PC-3 (cell line): Measurements from ENCODE around the gene ARHGEF4. TPM values are rescaled to one million over a fixed set of nuclear protein-coding genes. Genes with fewer than 3 reads are reported as not detected.

Experiments used
- ATAC-seq: fragments of 200-7000 bp; cut with Tn5 transposase; 2 replicates; pipeline ENCODE4 v1.9.1; 2020; ENCODE audit warnings: mild to moderate bottlenecking, moderate library complexity
- BruUV-seq: library from RNA; stranded (reverse); fragments of 400-500 nt; replicated peaks from 2 replicates; lab custom pipeline; 2021; lab: Mats Ljungman, UMichigan
- CTCF ChIA-PET: fragments of 300-600 bp; sonication (Branson Sonifier 250); formaldehyde crosslinking; loops from one replicate; lab custom pipeline; 2022; ENCODE audit warnings: antibody characterized with exemption; lab: Charles Lee
- POLR2A ChIA-PET: fragments of 300-600 bp; sonication (Branson Sonifier 250); formaldehyde crosslinking; loops from one replicate; lab custom pipeline; 2022; ENCODE audit warnings: antibody characterized with exemption; ENCODE audit not compliant: unreplicated experiment; lab: Charles Lee
- DNase-seq: peaks from one replicate; pipeline ENCODE4 v3.0.0-alpha.2; 2015
- H2AFZ ChIP-seq: fragments of 300-600 bp; sonication (generic); 2 replicates; pipeline ENCODE4 v1.6.0; 2016; ENCODE audit warnings: antibody characterized with exemption, low read length
- H3F3A ChIP-seq: fragments of 300-600 bp; sonication (generic); one replicate; pipeline ENCODE4 v1.6.0; 2017; ENCODE audit warnings: antibody characterized with exemption, low read length, control low read depth, mild to moderate bottlenecking; ENCODE audit not compliant: unreplicated experiment
- H3K27ac ChIP-seq: fragments of 300-600 bp; sonication (generic); 2 replicates; pipeline ENCODE4 v1.5.1; 2016; ENCODE audit warnings: mild to moderate bottlenecking, low read length
- H3K27me3 ChIP-seq: fragments of 300-600 bp; sonication (generic); 2 replicates; pipeline ENCODE4 v1.6.1; 2016; ENCODE audit warnings: low read length, mixed read lengths
- H3K36me3 ChIP-seq: fragments of 300-600 bp; sonication (generic); 2 replicates; pipeline ENCODE4 v1.6.1; 2016; ENCODE audit warnings: low read depth, mixed run types, low read length, mixed read lengths
- H3K4me1 ChIP-seq: fragments of 300-600 bp; sonication (generic); 2 replicates; pipeline ENCODE4 v1.5.1; 2016; ENCODE audit warnings: low read length; ENCODE audit not compliant: insufficient read depth
- H3K4me2 ChIP-seq: fragments of 300-600 bp; sonication (generic); 2 replicates; pipeline ENCODE4 v1.6.0; 2016; ENCODE audit warnings: low read length
- H3K4me3 ChIP-seq: fragments of 300-600 bp; sonication (generic); 2 replicates; pipeline ENCODE4 v1.5.1; 2016; ENCODE audit warnings: mild to moderate bottlenecking, low read length, mixed read lengths
- H3K79me2 ChIP-seq: fragments of 300-600 bp; sonication (generic); 2 replicates; pipeline ENCODE4 v1.6.1; 2017; ENCODE audit warnings: low read length, mixed read lengths
- H3K9ac ChIP-seq: fragments of 300-600 bp; sonication (generic); 2 replicates; pipeline ENCODE4 v1.6.0; 2016; ENCODE audit warnings: mild to moderate bottlenecking, low read length
- H3K9me2 ChIP-seq: fragments of 300-600 bp; sonication (generic); replicated peaks from 2 replicates; pipeline ENCODE4 v1.6.1; 2016; ENCODE audit warnings: mixed run types, low read length, mixed read lengths
- H3K9me3 ChIP-seq: fragments of 300-600 bp; sonication (generic); 2 replicates; pipeline ENCODE4 v1.6.1; 2016; ENCODE audit warnings: low read length, mixed read lengths
- H4K20me1 ChIP-seq: fragments of 300-600 bp; sonication (generic); 2 replicates; pipeline ENCODE4 v1.6.1; 2016; ENCODE audit warnings: low read length, mixed read lengths
- EZH2 ChIP-seq: fragments of 300-600 bp; sonication (generic); IDR thresholded peaks from one replicate; pipeline ENCODE4 v1.6.1; 2017; ENCODE audit warnings: antibody characterized with exemption, mild to moderate bottlenecking, low read length; ENCODE audit not compliant: unreplicated experiment
- EZH2phosphoT487 ChIP-seq: fragments of 300-600 bp; sonication (generic); IDR thresholded peaks from 2 replicates; pipeline ENCODE4 v1.6.1; 2018; ENCODE audit warnings: mild to moderate bottlenecking, antibody characterized with exemption, low read length, borderline replicate concordance
- intact Hi-C: fragments of 100-400 bp; cut with micrococcal nuclease; formaldehyde crosslinking; loops from 2 replicates; pipeline ENCODE4 v1.9.0; 2023
- total RNA-seq: library from RNA; depleted of rRNA; stranded (reverse); fragments of >200 nt; gene quantifications from 2 replicates; pipeline ENCODE4 v1.2.3, GENCODE V29; 2014
- TF ChIP-seq, protein P1 (sequence below): fragments of 300-600 bp; sonication (generic); conservative IDR thresholded peaks from 2 replicates; pipeline ENCODE4 v1.5.1; 2017; ENCODE audit warnings: antibody characterized with exemption, low read depth, mild to moderate bottlenecking, low read length

Gene ARHGEF4
- total RNA-seq, 1 experiment from 2014 or later, result 21.5 TPM

DNA sequence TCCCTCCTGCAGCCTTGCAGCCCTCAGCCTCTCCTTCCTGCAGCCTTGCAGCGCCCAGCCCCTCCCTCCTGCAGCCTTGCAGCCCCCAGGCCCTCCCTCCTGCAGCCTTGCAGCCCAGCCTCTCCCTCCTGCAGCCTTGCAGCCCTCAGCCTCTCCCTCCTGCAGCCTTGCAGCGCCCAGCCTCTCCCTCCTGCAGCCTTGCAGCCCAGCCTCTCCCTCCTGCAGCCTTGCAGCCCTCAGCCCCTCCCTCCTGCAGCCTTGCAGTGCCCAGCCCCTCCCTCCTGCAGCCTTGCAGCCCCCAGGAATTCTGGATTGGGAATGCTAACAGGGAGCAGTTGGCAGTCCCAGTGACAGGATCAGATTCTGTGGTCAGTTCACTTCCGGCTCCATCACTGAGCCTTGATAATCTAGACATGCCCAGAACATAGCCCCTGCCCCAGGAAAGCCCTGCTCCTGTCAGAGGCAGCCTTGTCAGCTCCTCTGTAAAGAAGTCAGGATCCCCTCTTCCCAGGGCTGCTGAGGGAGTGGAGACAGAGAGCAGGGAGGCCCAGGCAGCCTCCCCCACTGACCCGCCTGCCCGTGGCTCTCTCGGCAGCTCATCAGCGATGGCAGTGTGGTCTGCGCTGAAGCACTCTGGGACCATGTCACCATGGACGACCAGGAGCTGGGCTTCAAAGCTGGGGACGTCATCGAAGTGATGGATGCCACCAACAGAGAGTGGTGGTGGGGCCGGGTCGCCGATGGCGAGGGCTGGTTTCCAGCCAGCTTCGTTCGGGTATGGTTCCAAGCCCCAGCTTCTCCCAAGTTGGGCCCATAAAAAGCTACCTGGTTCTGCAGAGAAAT lies 201.8 kb downstream of the ARHGEF4 start:
- Histone ChIP-seq H2AFZ (no peak overlapping the region), H3K36me3 (no peaks in the 10 kb centered on the region), H3K9me2 (no peaks in the 10 kb centered on the region), H3F3A (no peaks in the 10 kb centered on the region), H3K9me3 (no peaks in the 10 kb centered on the region), H3K4me1 (no peaks in the 10 kb centered on the region), H3K79me2 (no peaks in the 10 kb centered on the region), H4K20me1 (no peaks in the 10 kb centered on the region), H3K4me3 (no peak overlapping the region), H3K9ac (no peak overlapping the region), H3K27ac (no peak overlapping the region), H3K4me2 (no peak overlapping the region), H3K27me3 (no peaks in the 10 kb centered on the region)
- BruUV-seq, result no TSS peak
- POLR2A ChIA-PET, result interaction anchor here (0.6 kb wide), 1 partner anchor 9 kb away, joined by 3 read pairs; no protein-coding TSS in a partner anchor
- DNase-seq, result no peak
- TF ChIP-seq EZH2phosphoT487, result no peak
- TF ChIP-seq, protein P1, sequence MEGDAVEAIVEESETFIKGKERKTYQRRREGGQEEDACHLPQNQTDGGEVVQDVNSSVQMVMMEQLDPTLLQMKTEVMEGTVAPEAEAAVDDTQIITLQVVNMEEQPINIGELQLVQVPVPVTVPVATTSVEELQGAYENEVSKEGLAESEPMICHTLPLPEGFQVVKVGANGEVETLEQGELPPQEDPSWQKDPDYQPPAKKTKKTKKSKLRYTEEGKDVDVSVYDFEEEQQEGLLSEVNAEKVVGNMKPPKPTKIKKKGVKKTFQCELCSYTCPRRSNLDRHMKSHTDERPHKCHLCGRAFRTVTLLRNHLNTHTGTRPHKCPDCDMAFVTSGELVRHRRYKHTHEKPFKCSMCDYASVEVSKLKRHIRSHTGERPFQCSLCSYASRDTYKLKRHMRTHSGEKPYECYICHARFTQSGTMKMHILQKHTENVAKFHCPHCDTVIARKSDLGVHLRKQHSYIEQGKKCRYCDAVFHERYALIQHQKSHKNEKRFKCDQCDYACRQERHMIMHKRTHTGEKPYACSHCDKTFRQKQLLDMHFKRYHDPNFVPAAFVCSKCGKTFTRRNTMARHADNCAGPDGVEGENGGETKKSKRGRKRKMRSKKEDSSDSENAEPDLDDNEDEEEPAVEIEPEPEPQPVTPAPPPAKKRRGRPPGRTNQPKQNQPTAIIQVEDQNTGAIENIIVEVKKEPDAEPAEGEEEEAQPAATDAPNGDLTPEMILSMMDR, result no peak
- TF ChIP-seq EZH2, result no peak
- intact Hi-C loops, result no loop called here
- no peak for ATAC-seq
- CTCF ChIA-PET, result no interaction called here

DNA sequence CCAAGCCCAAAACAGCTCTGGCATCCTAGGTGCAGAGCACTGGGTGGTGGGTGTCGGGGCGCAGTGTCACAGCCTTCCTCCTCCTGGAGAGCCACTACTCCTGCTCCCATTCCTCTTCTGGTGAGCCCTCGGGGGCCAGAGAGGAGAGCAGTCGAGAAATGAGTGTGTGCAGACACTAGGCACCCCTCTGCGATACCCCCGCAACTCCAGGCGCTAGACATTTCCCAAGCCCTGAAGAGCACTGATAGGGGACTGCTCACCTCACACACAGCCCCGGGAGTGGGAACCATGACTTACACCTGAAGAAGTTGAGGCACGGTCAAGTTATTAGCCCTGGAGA lies 202.4 kb downstream of the ARHGEF4 start:
- Histone ChIP-seq H4K20me1 (no peaks in the 10 kb centered on the region), H3K4me1 (no peaks in the 10 kb centered on the region), H3K9ac (no peak overlapping the region), H3F3A (no peaks in the 10 kb centered on the region), H3K36me3 (no peaks in the 10 kb centered on the region), H3K27ac (no peak overlapping the region), H3K79me2 (no peaks in the 10 kb centered on the region), H3K4me3 (no peak overlapping the region), H2AFZ (no peak overlapping the region), H3K9me3 (no peaks in the 10 kb centered on the region), H3K4me2 (no peak overlapping the region), H3K27me3 (no peaks in the 10 kb centered on the region), H3K9me2 (no peaks in the 10 kb centered on the region)
- POLR2A ChIA-PET, result no interaction called here
- CTCF ChIA-PET, result no interaction called here
- TF ChIP-seq EZH2 (no peak), EZH2phosphoT487 (no peak)
- TF ChIP-seq, protein P1, result no peak
- intact Hi-C loops, result no loop called here
- no TSS peak for BruUV-seq
- DNase-seq (no peak), ATAC-seq (no peak)

DNA sequence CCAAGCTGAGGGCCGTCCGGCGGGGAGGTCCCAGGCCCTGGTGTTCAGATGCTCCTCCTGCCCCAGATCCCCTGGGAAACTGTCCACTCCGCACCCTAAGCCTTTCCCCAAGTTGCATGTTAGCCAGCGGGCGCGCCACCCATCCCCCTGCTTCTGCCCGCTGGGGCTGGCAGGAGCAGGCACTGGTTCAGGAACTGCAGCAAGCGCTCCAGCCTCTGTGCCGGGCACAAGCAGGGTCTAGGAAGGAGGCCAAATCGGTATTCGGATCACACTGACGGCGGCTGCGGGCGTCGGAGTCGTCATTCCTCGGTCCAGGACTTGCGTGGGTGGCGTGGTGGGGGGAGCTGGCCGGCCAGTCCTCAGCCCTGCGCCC lies 202.8 kb downstream of the ARHGEF4 start:
- Histone ChIP-seq H3K27ac (no peak overlapping the region), H3K9me3 (no peaks in the 10 kb centered on the region), H3K9me2 (no peaks in the 10 kb centered on the region), H3K4me2 (no peak overlapping the region), H3K4me1 (no peaks in the 10 kb centered on the region), H4K20me1 (no peaks in the 10 kb centered on the region), H3K36me3 (no peaks in the 10 kb centered on the region), H3K9ac (no peak overlapping the region), H3F3A (no peaks in the 10 kb centered on the region), H3K79me2 (no peaks in the 10 kb centered on the region), H3K4me3 (no peak overlapping the region), H2AFZ (no peak overlapping the region), H3K27me3 (no peaks in the 10 kb centered on the region)
- ChIA-PET POLR2A (no interaction called here), CTCF (no interaction called here)
- TF ChIP-seq, protein P1, result no peak
- TF ChIP-seq EZH2phosphoT487 (no peak), EZH2 (no peak)
- DNase-seq, result no peak
- ATAC-seq, result no peak
- intact Hi-C loops, result no loop called here
- no TSS peak for BruUV-seq
